SK-N-DZ (cell line): Measurements from ENCODE around the gene MRPS22.
"Not testable (repeated sequence)": the region's sequence is repeated elsewhere in the genome, so short reads cannot be mapped to it uniquely, and the experiment has no call there.

Experiments
- DNase-seq: peaks from one replicate; pipeline ENCODE4 v3.0.0-alpha.2; 2015; ENCODE audit warnings: low spot score

Gene MRPS22

GRCh38 chr3:139338405-139338804 is 5.4 kb upstream of the MRPS22 start:
- DNase-seq: no peak

- DNase-seq: no peak
These were observed 4.5 kb upstream of the MRPS22 start for GRCh38 chr3:139339219-139339906.

GRCh38 chr3:139340784-139341183 is 3.0 kb upstream of the MRPS22 start:
- DNase-seq: no peak

- no peak for DNase-seq
These were observed 1.8 kb upstream of the MRPS22 start for GRCh38 chr3:139342054-139342453.

- no peak for DNase-seq
These were observed 3.0 kb downstream of the MRPS22 start for GRCh38 chr3:139346771-139347170.

GRCh38 chr3:139353920-139354556 is 10.2 kb downstream of the MRPS22 start:
- DNase-seq: peak; percentile 52

GRCh38 chr3:139354661-139355060 is 10.8 kb downstream of the MRPS22 start:
- no peak for DNase-seq

- DNase-seq: peak; percentile 20
These were observed 11.7 kb downstream of the MRPS22 start for GRCh38 chr3:139355476-139355875.

- no peak for DNase-seq
These were observed 12.1 kb downstream of the MRPS22 start for GRCh38 chr3:139355891-139356290.

GRCh38 chr3:139357899-139358298 is 14.1 kb downstream of the MRPS22 start:
- DNase-seq: no peak

GRCh38 chr3:139358841-139359562 is 15.2 kb downstream of the MRPS22 start:
- DNase-seq: no peak

- no peak for DNase-seq
These were observed 17.5 kb downstream of the MRPS22 start for GRCh38 chr3:139361276-139361675.

- DNase-seq: no peak
These were observed 20.7 kb downstream of the MRPS22 start for GRCh38 chr3:139364549-139364948.

- no peak for DNase-seq
These were observed 30.3 kb downstream of the MRPS22 start for GRCh38 chr3:139374099-139374498.

- no peak for DNase-seq
These were observed 33.6 kb downstream of the MRPS22 start for GRCh38 chr3:139377378-139377777.

- DNase-seq: no peak
These were observed 34.9 kb downstream of the MRPS22 start for GRCh38 chr3:139378587-139379241.

- no peak for DNase-seq
These were observed 36.8 kb downstream of the MRPS22 start for GRCh38 chr3:139380575-139380974.

GRCh38 chr3:139382291-139382690 is 38.5 kb downstream of the MRPS22 start:
- DNase-seq: not testable (repeated sequence)

GRCh38 chr3:139388077-139388476 is 44.3 kb downstream of the MRPS22 start:
- DNase-seq: no peak

- no peak for DNase-seq
These were observed 45.2 kb downstream of the MRPS22 start for GRCh38 chr3:139388821-139389551.

- peak; percentile 99 for DNase-seq
These were observed 45.9 kb downstream of the MRPS22 start, which contains the start of gene COPB2 for GRCh38 chr3:139389552-139390368. COPB2 (minus strand) TSS chr3:139389647; CDS start chr3:139389550, 97 bp downstream.
